Ovary (tissue), 3 donors: ENCODE results near the gene OR11G2.

ENCODE experiments used
- POLR2A ChIP-seq: fragments of 450-650 bp; IDR thresholded peaks from one replicate; pipeline ENCODE4 v1.6.1; 2017; ENCODE audit warnings: antibody characterized with exemption, mild to moderate bottlenecking, moderate library complexity
- TF ChIP-seq, protein P1 (sequence below), 3 donors: fragments of 450-650 bp in 2 of 3; fragments of 200-600 bp in 1 of 3; IDR thresholded peaks; one replicate each; pipeline versions ENCODE4 v1.5.1 to v1.8.0; 2016 to 2022; ENCODE audit warnings: antibody characterized with exemption in 3 of 3, mild to moderate bottlenecking in 1 of 3
- donor health status: DM: no; HTN: no; CAD: no.

- TF ChIP-seq, protein P1, sequence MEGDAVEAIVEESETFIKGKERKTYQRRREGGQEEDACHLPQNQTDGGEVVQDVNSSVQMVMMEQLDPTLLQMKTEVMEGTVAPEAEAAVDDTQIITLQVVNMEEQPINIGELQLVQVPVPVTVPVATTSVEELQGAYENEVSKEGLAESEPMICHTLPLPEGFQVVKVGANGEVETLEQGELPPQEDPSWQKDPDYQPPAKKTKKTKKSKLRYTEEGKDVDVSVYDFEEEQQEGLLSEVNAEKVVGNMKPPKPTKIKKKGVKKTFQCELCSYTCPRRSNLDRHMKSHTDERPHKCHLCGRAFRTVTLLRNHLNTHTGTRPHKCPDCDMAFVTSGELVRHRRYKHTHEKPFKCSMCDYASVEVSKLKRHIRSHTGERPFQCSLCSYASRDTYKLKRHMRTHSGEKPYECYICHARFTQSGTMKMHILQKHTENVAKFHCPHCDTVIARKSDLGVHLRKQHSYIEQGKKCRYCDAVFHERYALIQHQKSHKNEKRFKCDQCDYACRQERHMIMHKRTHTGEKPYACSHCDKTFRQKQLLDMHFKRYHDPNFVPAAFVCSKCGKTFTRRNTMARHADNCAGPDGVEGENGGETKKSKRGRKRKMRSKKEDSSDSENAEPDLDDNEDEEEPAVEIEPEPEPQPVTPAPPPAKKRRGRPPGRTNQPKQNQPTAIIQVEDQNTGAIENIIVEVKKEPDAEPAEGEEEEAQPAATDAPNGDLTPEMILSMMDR (IDR thresholded peaks at IDR 0.05): no peak
- TF ChIP-seq POLR2A: no peak
Observed at GRCh38 chr14:20177433-20177974, 13.2 kb upstream of the OR11G2 start.
